Activated CD4-positive, alpha-beta T cell treated with anti-CD3 and anti-CD28 coated beads, Interleukin-2, amount 10 ng/mL, durations not matched to agents 7 days and 5 days (primary cell): ENCODE data around the gene FARS2. TPM values are rescaled to one million over a fixed set of nuclear protein-coding genes. Genes with fewer than 3 reads are reported as not detected.
"Not testable (repeated sequence)": the region's sequence is repeated elsewhere in the genome, so short reads cannot be mapped to it uniquely, and the experiment has no call there.

Experiments
- CTCF ChIA-PET: fragments of 350-600 bp; sonication (Branson Sonifier 250); formaldehyde crosslinking; loops from one replicate; lab custom pipeline; 2021; ENCODE audit warnings: antibody characterized with exemption; lab: Charles Lee
- POLR2A ChIA-PET: fragments of 350-600 bp; sonication (Branson Sonifier 250); formaldehyde crosslinking; loops from one replicate; lab custom pipeline; 2021; ENCODE audit warnings: antibody characterized with exemption; lab: Charles Lee
- DNase-seq: peaks from one replicate; pipeline ENCODE4 v3.0.0-alpha.2; 2020
- H3K27ac Mint-ChIP-seq: one replicate; pipeline ENCODE4 v1.8.0; 2021; ENCODE audit warnings: mild to moderate bottlenecking, moderate library complexity, mixed read lengths
- H3K27me3 Mint-ChIP-seq: one replicate; pipeline ENCODE4 v1.8.0; 2021; ENCODE audit warnings: mixed read lengths
- H3K36me3 Mint-ChIP-seq: one replicate; pipeline ENCODE4 v1.8.0; 2021; ENCODE audit warnings: low read depth, mixed read lengths
- H3K4me1 Mint-ChIP-seq: one replicate; pipeline ENCODE4 v1.8.0; 2021; ENCODE audit warnings: mixed read lengths
- H3K4me3 Mint-ChIP-seq: one replicate; pipeline ENCODE4 v1.8.0; 2021; ENCODE audit warnings: mild to moderate bottlenecking, moderate library complexity, mixed read lengths
- H3K9me3 Mint-ChIP-seq: one replicate; pipeline ENCODE4 v1.8.0; 2021; ENCODE audit warnings: mixed read lengths
- total RNA-seq, 2 experiments: library from RNA; stranded (reverse); gene quantifications; one replicate each; pipeline ENCODE4 v1.2.3, GENCODE V29; 2021

FARS2 gene
- total RNA-seq, 2 experiments from 2014 or later = 17.2 to 17.5 TPM

DNA sequence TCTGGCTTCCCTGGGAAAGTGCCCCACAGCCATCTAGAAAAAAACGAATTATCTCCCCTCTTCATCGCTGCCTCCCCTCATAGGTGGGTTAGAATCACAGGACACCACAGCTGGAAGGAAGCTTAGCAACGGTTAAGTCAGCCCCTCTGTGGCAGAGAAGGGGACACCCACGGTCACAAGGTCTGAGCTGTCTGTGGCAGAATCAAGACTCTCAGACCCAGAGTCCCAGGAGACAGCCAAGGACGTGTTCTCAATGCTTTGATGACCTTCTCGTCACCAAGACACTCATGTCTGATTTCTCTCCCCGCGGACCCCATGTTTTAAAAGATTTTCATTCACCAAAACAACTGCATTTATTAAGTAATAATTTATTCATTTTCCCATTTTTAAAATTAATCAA, 523.9 kb downstream of the FARS2 start:
- Mint-ChIP-seq H3K27me3 (no peaks in the 10 kb centered on the region), H3K27ac (no peak overlapping the region), H3K36me3 (no peaks in the 10 kb centered on the region), H3K4me3 (no peak overlapping the region), H3K4me1 (no peaks in the 10 kb centered on the region), H3K9me3 (no peaks in the 10 kb centered on the region)
- DNase-seq = no peak
- ChIA-PET POLR2A (no interaction called here), CTCF (interaction anchor here (1.2 kb wide), 1 partner anchor 9 kb away, joined by 4 read pairs; no protein-coding TSS in a partner anchor)

GRCh38 chr6:5786321-5786968, 525.1 kb downstream of the FARS2 start:
- no peaks in the 10 kb centered on the region for H3K36me3 Mint-ChIP-seq
- CTCF ChIA-PET = no interaction called here
- H3K9me3 Mint-ChIP-seq = no peaks in the 10 kb centered on the region
- POLR2A ChIA-PET = no interaction called here
- no peaks in the 10 kb centered on the region for H3K27me3 Mint-ChIP-seq
- H3K4me1 Mint-ChIP-seq = no peaks in the 10 kb centered on the region
- H3K27ac Mint-ChIP-seq = no peak overlapping the region
- no peak for DNase-seq
- no peak overlapping the region for H3K4me3 Mint-ChIP-seq

DNA sequence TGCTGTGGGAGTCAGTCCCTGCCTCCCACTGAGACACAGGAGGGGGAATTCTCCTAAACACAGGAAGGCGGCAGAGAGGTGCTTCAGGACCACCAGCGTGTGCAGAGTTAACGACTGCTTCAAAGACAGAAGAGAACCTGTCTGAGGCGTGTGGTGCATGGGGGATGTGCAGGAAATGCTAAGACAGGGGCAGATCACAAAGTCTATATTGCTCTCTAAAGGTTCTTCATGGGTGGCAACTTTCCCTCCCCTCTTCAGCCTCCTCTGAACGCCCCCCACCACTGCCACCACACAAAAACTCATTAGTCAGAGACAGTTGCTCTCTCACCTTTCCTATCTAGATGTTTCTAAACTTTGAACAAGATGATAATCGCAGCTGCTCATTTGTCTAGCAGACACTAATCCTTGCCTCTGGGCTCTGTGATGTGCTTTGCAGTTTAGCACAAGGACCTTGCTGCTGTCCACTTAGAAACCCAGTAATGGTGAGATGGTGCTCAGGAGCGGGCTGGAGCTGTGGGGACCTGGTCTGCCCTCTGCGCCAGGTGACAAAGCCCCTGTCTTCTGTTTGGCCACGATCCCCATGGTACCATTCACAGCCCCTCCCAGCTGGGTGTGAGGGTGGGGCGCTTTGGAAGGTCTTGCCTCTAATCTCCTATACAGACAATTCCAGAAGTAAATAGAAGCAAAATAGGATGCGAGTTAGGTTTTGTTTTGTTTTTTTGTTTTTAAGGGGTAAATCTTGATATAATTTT, 525.8 kb downstream of the FARS2 start:
- no peaks in the 10 kb centered on the region for H3K27me3 Mint-ChIP-seq
- H3K4me1 Mint-ChIP-seq = no peaks in the 10 kb centered on the region
- H3K4me3 Mint-ChIP-seq = no peak overlapping the region
- H3K27ac Mint-ChIP-seq = no peak overlapping the region
- POLR2A ChIA-PET = no interaction called here
- H3K9me3 Mint-ChIP-seq = no peaks in the 10 kb centered on the region
- no peaks in the 10 kb centered on the region for H3K36me3 Mint-ChIP-seq
- CTCF ChIA-PET = no interaction called here
- no peak for DNase-seq

DNA sequence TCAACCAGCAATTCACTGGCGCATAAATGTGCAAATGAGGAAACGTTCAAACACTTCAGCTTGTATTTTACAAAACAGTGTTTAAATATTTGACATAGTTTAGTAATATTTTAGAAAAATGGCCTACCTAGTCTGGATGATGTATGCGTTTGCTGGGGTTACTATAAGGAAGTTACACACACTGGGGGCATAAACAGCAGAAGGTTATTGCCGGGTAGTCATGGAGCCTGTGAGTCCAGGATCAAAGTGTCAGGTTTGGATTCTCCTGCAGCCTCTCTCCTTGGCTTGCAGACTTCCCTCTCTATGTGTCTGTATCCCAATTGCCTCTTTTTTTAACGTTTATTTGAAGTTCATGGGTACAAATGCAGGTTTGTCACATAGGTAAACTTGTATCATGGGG, 528.1 kb downstream of the FARS2 start:
- not testable (repeated sequence) for H3K27me3 Mint-ChIP-seq, H3K36me3 Mint-ChIP-seq, H3K27ac Mint-ChIP-seq

DNA sequence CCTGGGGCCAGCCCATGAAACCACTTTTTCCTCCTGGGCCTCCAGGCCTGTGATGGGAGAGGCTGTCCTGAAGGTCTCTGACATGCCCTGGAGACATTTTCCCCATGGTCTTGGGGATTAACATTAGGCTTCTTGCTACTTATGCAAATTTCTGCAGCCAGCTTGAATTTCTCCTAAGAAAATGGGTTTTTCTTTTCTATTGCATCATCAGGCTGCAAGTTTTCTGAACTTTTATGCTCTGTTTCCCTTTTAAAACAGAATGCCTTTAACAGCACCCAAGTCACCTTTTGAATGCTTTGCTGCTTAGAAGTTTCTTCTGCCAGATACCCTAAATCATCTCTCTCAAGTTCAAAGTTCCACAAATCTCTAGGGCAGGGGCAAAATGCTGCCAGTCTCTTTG, 535.2 kb downstream of the FARS2 start:
- H3K36me3 Mint-ChIP-seq, H3K27me3 Mint-ChIP-seq, H3K4me3 Mint-ChIP-seq, H3K4me1 Mint-ChIP-seq, H3K27ac Mint-ChIP-seq, DNase-seq, POLR2A ChIA-PET, CTCF ChIA-PET: not testable (repeated sequence)
- peaks cover 18% of the 10 kb centered on the region for H3K9me3 Mint-ChIP-seq

More for the DNA sequence above, 528.1 kb downstream of the FARS2 start:
- H3K4me1 Mint-ChIP-seq, POLR2A ChIA-PET, H3K9me3 Mint-ChIP-seq, DNase-seq, H3K4me3 Mint-ChIP-seq, CTCF ChIA-PET: not testable (repeated sequence)

DNA sequence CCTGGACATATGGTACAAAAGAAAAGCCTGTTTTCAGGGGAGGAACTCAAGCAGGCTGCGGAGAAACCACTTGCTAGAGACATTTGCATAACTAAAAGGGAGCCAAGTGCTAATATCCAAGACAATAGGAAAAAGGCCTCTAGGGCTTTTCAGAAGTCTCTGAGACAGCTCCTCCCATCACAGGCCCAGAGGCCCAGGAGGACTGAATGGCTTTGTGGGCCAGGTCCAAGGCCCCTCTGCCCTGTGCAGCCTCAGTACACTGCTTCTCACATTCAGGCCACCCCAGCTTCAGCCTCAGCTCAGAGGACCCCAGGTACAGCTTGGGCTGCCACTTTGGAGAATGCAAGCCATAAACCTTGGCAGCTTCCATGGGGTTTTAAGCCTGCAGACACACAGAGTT, 545.1 kb downstream of the FARS2 start:
- CTCF ChIA-PET, H3K4me3 Mint-ChIP-seq, H3K36me3 Mint-ChIP-seq, DNase-seq, H3K27ac Mint-ChIP-seq, POLR2A ChIA-PET, H3K27me3 Mint-ChIP-seq: not testable (repeated sequence)
- Mint-ChIP-seq H3K4me1 (peaks cover 11% of the 10 kb centered on the region), H3K9me3 (peaks cover 22% of the 10 kb centered on the region)

DNA sequence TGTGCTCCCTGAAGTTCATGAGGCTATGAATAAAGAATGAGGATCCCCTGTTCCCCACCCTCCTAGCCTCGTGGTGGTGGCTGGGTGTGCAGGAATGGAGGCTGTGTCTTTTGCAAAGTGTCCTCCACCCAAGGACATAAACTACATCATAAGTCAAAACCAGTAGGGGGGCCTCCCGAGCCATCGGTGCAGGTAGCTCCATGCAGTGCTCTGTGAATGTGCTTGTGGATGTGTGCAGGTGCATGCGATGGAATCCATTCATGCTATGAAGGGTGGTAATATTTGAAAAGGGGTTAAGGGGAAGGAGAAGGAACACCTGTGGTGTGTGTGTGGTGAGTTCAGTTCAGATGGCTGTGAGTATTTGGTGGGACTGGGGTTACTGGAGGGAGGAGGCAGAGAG, 548.1 kb downstream of the FARS2 start:
- H3K27me3 Mint-ChIP-seq = peaks cover 2% of the 10 kb centered on the region
- H3K27ac Mint-ChIP-seq = peak overlapping the region; percentile 48
- H3K9me3 Mint-ChIP-seq = peaks cover 22% of the 10 kb centered on the region
- H3K36me3 Mint-ChIP-seq = peaks cover 9% of the 10 kb centered on the region
- H3K4me1 Mint-ChIP-seq = peaks cover 27% of the 10 kb centered on the region
- ChIA-PET CTCF (no interaction called here), POLR2A (interaction anchor here (0.6 kb wide), 1 partner anchor 26 kb away, joined by 3 read pairs; no protein-coding TSS in a partner anchor)
- no peak overlapping the region for H3K4me3 Mint-ChIP-seq
- DNase-seq = no peak

- peaks cover 27% of the 10 kb centered on the region for H3K4me1 Mint-ChIP-seq
- H3K27me3 Mint-ChIP-seq = peaks cover 2% of the 10 kb centered on the region
- ChIA-PET POLR2A (no interaction called here), CTCF (no interaction called here)
- H3K4me3 Mint-ChIP-seq = no peak overlapping the region
- H3K36me3 Mint-ChIP-seq = peaks cover 2% of the 10 kb centered on the region
- peaks cover 4% of the 10 kb centered on the region for H3K9me3 Mint-ChIP-seq
- no peak for DNase-seq
- no peak overlapping the region for H3K27ac Mint-ChIP-seq
These were observed 550.7 kb downstream of the FARS2 start for GRCh38 chr6:5811997-5812396.

DNA sequence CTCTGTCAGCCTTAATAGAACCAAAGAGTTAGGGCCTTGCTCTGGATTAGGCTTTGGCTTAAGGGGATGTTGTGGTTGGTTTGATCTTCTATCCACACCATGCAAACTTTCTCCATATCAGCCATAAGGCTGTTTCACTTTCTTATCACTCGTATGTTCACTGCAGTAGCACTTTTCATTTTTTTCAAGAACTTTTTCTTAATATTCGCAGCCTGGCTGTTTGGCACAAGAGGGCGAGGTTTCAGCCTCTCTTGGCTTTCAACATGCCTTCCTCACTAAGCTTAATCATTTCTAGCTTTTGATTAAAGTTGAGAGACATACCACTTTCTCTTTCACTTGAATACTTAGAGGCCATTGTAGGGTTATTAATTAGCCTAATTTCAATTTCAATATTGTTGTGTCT, 552.3 kb downstream of the FARS2 start:
- POLR2A ChIA-PET = no interaction called here
- H3K27ac Mint-ChIP-seq = peak overlapping the region; percentile 73
- H3K9me3 Mint-ChIP-seq = no peaks in the 10 kb centered on the region
- H3K4me1 Mint-ChIP-seq = peaks cover 27% of the 10 kb centered on the region
- DNase-seq = peak; percentile 39
- no peaks in the 10 kb centered on the region for H3K36me3 Mint-ChIP-seq
- CTCF ChIA-PET = interaction anchor here (0.7 to 1.5 kb wide), 3 partner anchors 10 to 721 kb away, joined by 3 read pairs; no protein-coding TSS in a partner anchor
- peak overlapping the region; percentile 12 for H3K4me3 Mint-ChIP-seq
- no peaks in the 10 kb centered on the region for H3K27me3 Mint-ChIP-seq

DNA sequence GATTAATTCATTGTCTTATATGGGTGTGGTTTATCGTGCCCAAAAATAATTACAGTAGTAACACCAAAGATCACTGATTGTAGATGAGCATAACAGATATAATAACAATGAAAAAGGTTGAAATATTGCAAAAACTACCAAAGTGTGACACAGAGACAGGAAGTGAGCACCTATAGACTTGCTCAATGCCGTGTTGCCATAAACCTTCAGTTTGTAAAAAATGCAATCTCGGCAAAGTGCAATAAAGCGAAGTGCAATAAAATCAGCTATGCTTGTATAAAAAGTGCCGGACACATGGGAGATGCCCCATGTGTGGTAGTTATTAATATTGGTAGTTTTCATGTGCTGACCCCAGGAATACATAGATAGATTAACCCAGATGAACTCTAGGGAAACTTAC, 552.8 kb downstream of the FARS2 start:
- H3K36me3 Mint-ChIP-seq = no peaks in the 10 kb centered on the region
- DNase-seq = no peak
- H3K4me3 Mint-ChIP-seq = peak overlapping the region; percentile 12
- H3K4me1 Mint-ChIP-seq = peaks cover 27% of the 10 kb centered on the region
- ChIA-PET POLR2A (no interaction called here), CTCF (interaction anchor here (1.5 kb wide), 1 partner anchor 11 kb away, joined by 3 read pairs; no protein-coding TSS in a partner anchor)
- H3K27me3 Mint-ChIP-seq = no peaks in the 10 kb centered on the region
- H3K9me3 Mint-ChIP-seq = no peaks in the 10 kb centered on the region
- H3K27ac Mint-ChIP-seq = peak overlapping the region; percentile 73

DNA sequence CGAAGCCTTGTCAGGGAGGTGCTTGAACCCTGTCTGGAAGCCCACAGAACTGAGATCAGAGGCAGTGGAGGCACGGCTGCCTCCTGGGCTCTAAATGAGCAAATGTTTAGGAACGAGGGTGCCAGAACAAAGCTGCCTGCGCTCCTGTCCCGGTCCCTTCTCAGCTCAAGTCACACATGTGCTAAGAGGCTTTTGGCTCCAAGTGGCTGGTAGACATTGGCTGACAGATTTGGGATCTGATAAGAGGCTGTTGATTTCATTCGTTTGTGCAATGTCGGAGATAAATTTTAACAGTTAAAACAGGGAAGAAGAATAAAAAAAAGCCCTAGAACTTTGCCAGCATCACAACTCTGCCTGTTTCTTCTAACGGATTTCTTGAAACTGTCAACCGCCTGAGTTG, 553.6 kb downstream of the FARS2 start:
- no peak for DNase-seq
- Mint-ChIP-seq H3K36me3 (no peaks in the 10 kb centered on the region), H3K9me3 (no peaks in the 10 kb centered on the region), H3K27me3 (no peaks in the 10 kb centered on the region), H3K4me1 (peaks cover 22% of the 10 kb centered on the region), H3K4me3 (no peak overlapping the region), H3K27ac (no peak overlapping the region)
- POLR2A ChIA-PET = no interaction called here
- CTCF ChIA-PET = no interaction called here

GRCh38 chr6:5817869-5818268, 556.6 kb downstream of the FARS2 start:
- H3K27ac Mint-ChIP-seq = no peak overlapping the region
- H3K36me3 Mint-ChIP-seq = no peaks in the 10 kb centered on the region
- H3K27me3 Mint-ChIP-seq = no peaks in the 10 kb centered on the region
- ChIA-PET POLR2A (no interaction called here), CTCF (no interaction called here)
- H3K4me3 Mint-ChIP-seq = no peak overlapping the region
- no peak for DNase-seq
- peaks cover 16% of the 10 kb centered on the region for H3K4me1 Mint-ChIP-seq
- no peaks in the 10 kb centered on the region for H3K9me3 Mint-ChIP-seq

DNA sequence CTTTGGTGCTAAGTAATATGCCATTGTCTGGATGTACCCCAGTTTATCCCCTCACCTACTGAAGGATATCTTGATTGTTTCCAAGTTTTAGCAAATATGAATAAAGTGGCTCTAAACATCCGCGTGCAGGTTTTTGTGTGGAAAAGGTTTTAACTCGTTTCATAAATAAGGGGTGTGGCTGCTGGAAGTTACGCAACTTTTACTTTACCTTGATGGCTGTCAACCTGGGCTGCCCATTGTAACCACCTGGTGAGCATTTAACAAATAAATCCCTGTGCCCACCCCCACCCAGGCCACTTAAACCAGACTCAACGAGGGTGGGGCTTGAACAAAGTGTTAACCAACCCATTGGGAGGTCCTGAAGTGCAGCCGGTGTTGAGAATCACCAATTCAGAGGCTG, 557.6 kb downstream of the FARS2 start:
- POLR2A ChIA-PET = no interaction called here
- Mint-ChIP-seq H3K36me3 (no peaks in the 10 kb centered on the region), H3K27me3 (no peaks in the 10 kb centered on the region), H3K9me3 (no peaks in the 10 kb centered on the region), H3K4me3 (no peak overlapping the region), H3K4me1 (peaks cover 6% of the 10 kb centered on the region), H3K27ac (no peak overlapping the region)
- CTCF ChIA-PET = no interaction called here
- DNase-seq = no peak
